ENCODE measurements around the gene TAP1. TPM values are rescaled to one million over a fixed set of nuclear protein-coding genes. Genes with fewer than 3 reads are reported as not detected.

Gene TAP1
- total and polyA plus RNA-seq, 9 of the 15 experiments (the other 6 are each of a cell fraction or from before 2014, with no cell fraction given) = 1.3 to 6.0 (median 4.2) TPM

GRCh38 chr6:32838114-32838958 lies 15.2 kb downstream of the TAP1 start, which contains the start of gene TAP2 (continued):
- TF ChIP-seq POLR2A (conservative IDR thresholded peaks at IDR 0.05) (peak; percentile 83), ZNF282 (CRISPR knock-in tag; IDR thresholded peaks at IDR 0.05) (no peak), TAF7 (tag; IDR thresholded peaks at IDR 0.05) (peak; percentile 46; the same call in 1 of the 2 replicates), HCFC1 (IDR thresholded peaks at IDR 0.05; ENCODE audit: low read depth, low read length) (peak; percentile 65), SMAD1 (IDR thresholded peaks at IDR 0.05; ENCODE audit: low read depth, low read length, partially characterized antibody) (no peak), TOE1 (IDR thresholded peaks at IDR 0.05; ENCODE audit: borderline replicate concordance) (peak; percentile 36; the same call in 1 of the 2 replicates), TOE1 (CRISPR knock-in tag; IDR thresholded peaks at IDR 0.05; ENCODE audit: borderline replicate concordance, low read depth) (no peak), ZSCAN32 (CRISPR knock-in tag; IDR thresholded peaks at IDR 0.05) (no peak), ZNF639 (CRISPR knock-in tag; conservative IDR thresholded peaks at IDR 0.05 in 1 of 2, IDR thresholded peaks at IDR 0.05 in 1 of 2) (peak in 1 of 2 experiments; percentile 65; a peak in 1 of 4 replicates), HDAC6 (IDR thresholded peaks at IDR 0.05; ENCODE audit: low read depth, low read length) (no peak), CC2D1A (IDR thresholded peaks at IDR 0.05) (peak; percentile 89), PCBP1 (IDR thresholded peaks at IDR 0.05; ENCODE audit: low read depth, low read length, poor library complexity, severe bottlenecking) (no peak), KDM2B (CRISPR knock-in tag; IDR thresholded peaks at IDR 0.05) (0 out of 2 replicates have a peak, but pooled peaks have one; percentile 27), PHF8 (IDR thresholded peaks at IDR 0.05; ENCODE audit: borderline replicate concordance, low read length) (peak; percentile 65), IRF2 (CRISPR knock-in tag; IDR thresholded peaks at IDR 0.05) (peak; percentile 100), GTF2E2 (tag; IDR thresholded peaks at IDR 0.05) (0 out of 2 replicates have a peak, but pooled peaks have one; percentile 44), RNF2 (IDR thresholded peaks at IDR 0.05) (no peak; the same call in 1 of the 2 replicates), ZNF133 (CRISPR knock-in tag; IDR thresholded peaks at IDR 0.05) (no peak), TBP (optimal IDR thresholded peaks at IDR 0.05; ENCODE audit: low read depth, low read length) (peak; percentile 63), ZFX (CRISPR knock-in tag; IDR thresholded peaks at IDR 0.05) (peak; percentile 68)
- TF ChIP-seq, protein P1, sequence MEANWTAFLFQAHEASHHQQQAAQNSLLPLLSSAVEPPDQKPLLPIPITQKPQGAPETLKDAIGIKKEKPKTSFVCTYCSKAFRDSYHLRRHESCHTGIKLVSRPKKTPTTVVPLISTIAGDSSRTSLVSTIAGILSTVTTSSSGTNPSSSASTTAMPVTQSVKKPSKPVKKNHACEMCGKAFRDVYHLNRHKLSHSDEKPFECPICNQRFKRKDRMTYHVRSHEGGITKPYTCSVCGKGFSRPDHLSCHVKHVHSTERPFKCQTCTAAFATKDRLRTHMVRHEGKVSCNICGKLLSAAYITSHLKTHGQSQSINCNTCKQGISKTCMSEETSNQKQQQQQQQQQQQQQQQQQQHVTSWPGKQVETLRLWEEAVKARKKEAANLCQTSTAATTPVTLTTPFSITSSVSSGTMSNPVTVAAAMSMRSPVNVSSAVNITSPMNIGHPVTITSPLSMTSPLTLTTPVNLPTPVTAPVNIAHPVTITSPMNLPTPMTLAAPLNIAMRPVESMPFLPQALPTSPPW (CRISPR knock-in tag; IDR thresholded peaks at IDR 0.05) = peak; percentile 73
- TF ChIP-seq, protein P2, sequence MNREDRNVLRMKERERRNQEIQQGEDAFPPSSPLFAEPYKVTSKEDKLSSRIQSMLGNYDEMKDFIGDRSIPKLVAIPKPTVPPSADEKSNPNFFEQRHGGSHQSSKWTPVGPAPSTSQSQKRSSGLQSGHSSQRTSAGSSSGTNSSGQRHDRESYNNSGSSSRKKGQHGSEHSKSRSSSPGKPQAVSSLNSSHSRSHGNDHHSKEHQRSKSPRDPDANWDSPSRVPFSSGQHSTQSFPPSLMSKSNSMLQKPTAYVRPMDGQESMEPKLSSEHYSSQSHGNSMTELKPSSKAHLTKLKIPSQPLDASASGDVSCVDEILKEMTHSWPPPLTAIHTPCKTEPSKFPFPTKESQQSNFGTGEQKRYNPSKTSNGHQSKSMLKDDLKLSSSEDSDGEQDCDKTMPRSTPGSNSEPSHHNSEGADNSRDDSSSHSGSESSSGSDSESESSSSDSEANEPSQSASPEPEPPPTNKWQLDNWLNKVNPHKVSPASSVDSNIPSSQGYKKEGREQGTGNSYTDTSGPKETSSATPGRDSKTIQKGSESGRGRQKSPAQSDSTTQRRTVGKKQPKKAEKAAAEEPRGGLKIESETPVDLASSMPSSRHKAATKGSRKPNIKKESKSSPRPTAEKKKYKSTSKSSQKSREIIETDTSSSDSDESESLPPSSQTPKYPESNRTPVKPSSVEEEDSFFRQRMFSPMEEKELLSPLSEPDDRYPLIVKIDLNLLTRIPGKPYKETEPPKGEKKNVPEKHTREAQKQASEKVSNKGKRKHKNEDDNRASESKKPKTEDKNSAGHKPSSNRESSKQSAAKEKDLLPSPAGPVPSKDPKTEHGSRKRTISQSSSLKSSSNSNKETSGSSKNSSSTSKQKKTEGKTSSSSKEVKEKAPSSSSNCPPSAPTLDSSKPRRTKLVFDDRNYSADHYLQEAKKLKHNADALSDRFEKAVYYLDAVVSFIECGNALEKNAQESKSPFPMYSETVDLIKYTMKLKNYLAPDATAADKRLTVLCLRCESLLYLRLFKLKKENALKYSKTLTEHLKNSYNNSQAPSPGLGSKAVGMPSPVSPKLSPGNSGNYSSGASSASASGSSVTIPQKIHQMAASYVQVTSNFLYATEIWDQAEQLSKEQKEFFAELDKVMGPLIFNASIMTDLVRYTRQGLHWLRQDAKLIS (CRISPR knock-in tag; IDR thresholded peaks at IDR 0.05) = no peak; the same call in 1 of the 2 replicates

All from K562 (cell line).